KMS-11 (cell line): ENCODE measurements around the gene ZBTB5.

Source experiments
- H2AFZ ChIP-seq: fragments of 200-600 bp; sonication (generic); 2 replicates; pipeline ENCODE4 v1.6.1; 2016; ENCODE audit warnings: antibody characterized with exemption, mixed run types, low read depth
- H3K27ac ChIP-seq: fragments of 200-600 bp; sonication (generic); 2 replicates; pipeline ENCODE4 v1.6.1; 2016; ENCODE audit warnings: mild to moderate bottlenecking, mixed run types
- H3K27me3 ChIP-seq: fragments of 200-600 bp; sonication (generic); 2 replicates; pipeline ENCODE4 v1.6.1; 2017; ENCODE audit warnings: mild to moderate bottlenecking, low read depth, mixed run types, moderate library complexity; ENCODE audit not compliant: insufficient read depth
- H3K36me3 ChIP-seq: fragments of 200-600 bp; sonication (generic); 2 replicates; pipeline ENCODE4 v1.6.1; 2017; ENCODE audit warnings: mild to moderate bottlenecking, mixed run types; ENCODE audit not compliant: insufficient read depth
- H3K4me1 ChIP-seq: fragments of 200-600 bp; sonication (generic); 2 replicates; pipeline ENCODE4 v1.6.1; 2016; ENCODE audit warnings: mild to moderate bottlenecking, low read depth, mixed run types; ENCODE audit not compliant: poor library complexity, severe bottlenecking
- H3K4me2 ChIP-seq: fragments of 200-600 bp; sonication (generic); 2 replicates; pipeline ENCODE4 v1.7.0; 2016; ENCODE audit warnings: mild to moderate bottlenecking, mixed run types
- H3K4me3 ChIP-seq: fragments of 200-600 bp; sonication (generic); IDR thresholded peaks from 2 replicates; pipeline ENCODE4 v1.6.1; 2017; ENCODE audit warnings: low read depth, low read length, mixed read lengths; ENCODE audit not compliant: insufficient read depth
- H3K79me2 ChIP-seq: fragments of 200-600 bp; sonication (generic); 2 replicates; pipeline ENCODE4 v1.6.1; 2016; ENCODE audit warnings: low read depth, mixed run types; ENCODE audit not compliant: insufficient read depth
- H3K9ac ChIP-seq: fragments of 200-600 bp; sonication (generic); 2 replicates; pipeline ENCODE4 v1.6.1; 2016; ENCODE audit warnings: mild to moderate bottlenecking, mixed run types
- H4K20me1 ChIP-seq: fragments of 200-600 bp; sonication (generic); 2 replicates; pipeline ENCODE4 v1.6.1; 2016; ENCODE audit warnings: mild to moderate bottlenecking, mixed run types; ENCODE audit not compliant: insufficient read depth
- TF ChIP-seq, protein P1 (sequence below): fragments of 200-600 bp; sonication (generic); conservative IDR thresholded peaks from 2 replicates; pipeline ENCODE4 v1.6.1; 2017; ENCODE audit warnings: low read depth, mild to moderate bottlenecking, antibody characterized with exemption, low read length, moderate library complexity, mixed read lengths

ZBTB5 gene

GRCh38 chr9:37392272-37392671 lies 73.0 kb downstream of the ZBTB5 start:
- Histone ChIP-seq H3K27me3 (no peaks in the 10 kb centered on the region), H3K36me3 (no peaks in the 10 kb centered on the region), H3K9ac (no peak overlapping the region), H4K20me1 (no peaks in the 10 kb centered on the region), H3K4me3 (no peak overlapping the region), H2AFZ (no peak overlapping the region), H3K27ac (no peak overlapping the region), H3K79me2 (no peaks in the 10 kb centered on the region), H3K4me2 (no peak overlapping the region), H3K4me1 (peaks cover 10% of the 10 kb centered on the region)
- TF ChIP-seq, protein P1, sequence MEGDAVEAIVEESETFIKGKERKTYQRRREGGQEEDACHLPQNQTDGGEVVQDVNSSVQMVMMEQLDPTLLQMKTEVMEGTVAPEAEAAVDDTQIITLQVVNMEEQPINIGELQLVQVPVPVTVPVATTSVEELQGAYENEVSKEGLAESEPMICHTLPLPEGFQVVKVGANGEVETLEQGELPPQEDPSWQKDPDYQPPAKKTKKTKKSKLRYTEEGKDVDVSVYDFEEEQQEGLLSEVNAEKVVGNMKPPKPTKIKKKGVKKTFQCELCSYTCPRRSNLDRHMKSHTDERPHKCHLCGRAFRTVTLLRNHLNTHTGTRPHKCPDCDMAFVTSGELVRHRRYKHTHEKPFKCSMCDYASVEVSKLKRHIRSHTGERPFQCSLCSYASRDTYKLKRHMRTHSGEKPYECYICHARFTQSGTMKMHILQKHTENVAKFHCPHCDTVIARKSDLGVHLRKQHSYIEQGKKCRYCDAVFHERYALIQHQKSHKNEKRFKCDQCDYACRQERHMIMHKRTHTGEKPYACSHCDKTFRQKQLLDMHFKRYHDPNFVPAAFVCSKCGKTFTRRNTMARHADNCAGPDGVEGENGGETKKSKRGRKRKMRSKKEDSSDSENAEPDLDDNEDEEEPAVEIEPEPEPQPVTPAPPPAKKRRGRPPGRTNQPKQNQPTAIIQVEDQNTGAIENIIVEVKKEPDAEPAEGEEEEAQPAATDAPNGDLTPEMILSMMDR = no peak

DNA sequence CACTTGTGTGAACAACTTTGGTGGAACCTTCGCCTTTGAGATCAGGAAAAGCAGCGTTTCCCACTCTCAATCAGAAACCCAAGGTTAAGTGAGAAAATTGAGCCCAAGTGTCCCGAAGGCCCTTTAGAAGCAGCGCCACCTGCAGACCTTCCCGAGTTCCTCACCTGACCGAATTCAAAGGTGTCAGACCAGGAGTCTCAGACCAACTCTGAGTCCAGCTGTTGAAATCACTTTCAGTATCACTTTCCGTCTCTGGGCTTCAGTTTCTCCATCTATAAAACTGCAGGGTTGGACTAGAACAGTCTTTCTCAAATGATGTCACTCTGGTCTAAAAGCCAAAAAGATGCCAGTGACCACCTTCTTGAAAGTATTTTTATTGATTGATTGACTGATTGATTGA lies 74.5 kb downstream of the ZBTB5 start:
- Histone ChIP-seq H3K27ac (no peak overlapping the region), H3K9ac (no peak overlapping the region), H3K27me3 (no peaks in the 10 kb centered on the region), H3K4me3 (no peak overlapping the region), H4K20me1 (no peaks in the 10 kb centered on the region), H2AFZ (no peak overlapping the region), H3K4me1 (peaks cover 10% of the 10 kb centered on the region), H3K79me2 (no peaks in the 10 kb centered on the region), H3K36me3 (no peaks in the 10 kb centered on the region), H3K4me2 (0 out of 2 replicates have a peak overlapping the region, but pooled peaks have one; percentile 9)
- TF ChIP-seq, protein P1 = peak; percentile 79
